Measurements from ENCODE around the gene IRAK2.

DNA sequence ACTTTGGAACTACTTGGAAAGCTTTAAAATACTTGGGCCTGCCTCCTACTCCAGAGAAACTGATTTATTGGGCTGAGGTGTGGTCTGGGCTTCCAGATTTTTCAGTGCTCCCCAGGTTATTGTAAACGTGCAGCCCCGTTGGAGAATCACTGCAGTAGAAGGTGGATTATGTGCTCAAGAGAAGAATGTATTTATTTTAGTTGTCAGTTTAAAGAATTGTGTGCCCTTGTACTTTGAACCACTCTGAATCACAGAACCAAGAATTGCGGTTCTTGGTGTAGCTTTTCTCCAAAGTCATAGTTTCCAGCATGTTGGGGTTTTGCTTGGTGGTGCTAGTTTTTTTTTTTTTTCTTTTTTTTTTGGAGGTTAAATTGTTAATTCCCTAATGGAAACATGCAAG is 85.1 kb downstream of the IRAK2 start:
- TF ChIP-seq POLR2AphosphoS5 (IDR thresholded peaks at IDR 0.05): no peak
- TF ChIP-seq, protein P1, sequence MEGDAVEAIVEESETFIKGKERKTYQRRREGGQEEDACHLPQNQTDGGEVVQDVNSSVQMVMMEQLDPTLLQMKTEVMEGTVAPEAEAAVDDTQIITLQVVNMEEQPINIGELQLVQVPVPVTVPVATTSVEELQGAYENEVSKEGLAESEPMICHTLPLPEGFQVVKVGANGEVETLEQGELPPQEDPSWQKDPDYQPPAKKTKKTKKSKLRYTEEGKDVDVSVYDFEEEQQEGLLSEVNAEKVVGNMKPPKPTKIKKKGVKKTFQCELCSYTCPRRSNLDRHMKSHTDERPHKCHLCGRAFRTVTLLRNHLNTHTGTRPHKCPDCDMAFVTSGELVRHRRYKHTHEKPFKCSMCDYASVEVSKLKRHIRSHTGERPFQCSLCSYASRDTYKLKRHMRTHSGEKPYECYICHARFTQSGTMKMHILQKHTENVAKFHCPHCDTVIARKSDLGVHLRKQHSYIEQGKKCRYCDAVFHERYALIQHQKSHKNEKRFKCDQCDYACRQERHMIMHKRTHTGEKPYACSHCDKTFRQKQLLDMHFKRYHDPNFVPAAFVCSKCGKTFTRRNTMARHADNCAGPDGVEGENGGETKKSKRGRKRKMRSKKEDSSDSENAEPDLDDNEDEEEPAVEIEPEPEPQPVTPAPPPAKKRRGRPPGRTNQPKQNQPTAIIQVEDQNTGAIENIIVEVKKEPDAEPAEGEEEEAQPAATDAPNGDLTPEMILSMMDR (IDR thresholded peaks at IDR 0.05): no peak
